NCI-H1694 treated with DMSO at 0.1 percent for 48 hours (cell line): ENCODE measurements around the gene NID1.
"Not testable (repeated sequence)": the region's sequence is repeated elsewhere in the genome, so short reads cannot be mapped to it uniquely, and the experiment has no call there.

Experiments used
- DNase-seq: peaks from one replicate; lab custom pipeline; 2025; lab: John Stamatoyannopoulos, UW

The NID1 gene

DNA sequence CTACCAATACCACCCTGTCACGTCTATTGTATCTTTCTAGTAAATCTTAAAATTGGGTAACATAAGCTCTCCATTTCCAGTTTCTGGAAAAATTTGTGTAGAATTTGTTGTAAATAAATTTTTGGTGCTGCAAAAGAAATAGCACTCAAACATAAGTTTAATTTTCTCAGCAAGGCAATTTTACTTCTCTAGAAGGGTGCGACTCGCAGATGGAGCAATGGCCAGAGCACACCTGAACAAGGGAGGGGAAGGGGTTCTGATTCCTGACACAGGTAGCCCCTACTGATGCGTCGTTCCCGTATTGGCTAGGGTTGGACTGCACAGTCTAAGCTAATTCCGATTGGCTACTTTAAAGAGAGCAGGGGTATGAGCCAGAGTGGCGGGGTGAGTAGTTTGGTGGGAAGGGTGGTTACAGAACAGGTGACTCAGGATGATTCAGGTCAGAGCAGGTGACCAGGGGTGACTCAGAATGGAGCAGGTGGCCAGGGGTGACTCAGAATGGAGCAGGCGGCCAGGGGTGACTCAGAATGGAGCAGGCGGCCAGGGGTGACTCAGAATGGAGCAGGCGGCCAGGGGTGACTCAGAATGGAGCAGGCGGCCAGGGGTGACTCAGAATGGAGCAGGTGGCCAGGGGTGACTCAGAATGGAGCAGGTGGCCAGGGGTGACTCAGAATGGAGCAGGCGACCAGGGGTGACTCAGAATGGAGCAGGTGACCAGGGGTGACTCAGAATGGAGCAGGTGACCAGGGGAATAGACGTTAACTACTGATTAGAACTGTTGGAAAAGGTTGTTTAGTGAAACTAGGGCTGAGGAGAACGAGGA is 32.0 kb upstream of the NID1 start:
- not testable (repeated sequence) for DNase-seq

DNA sequence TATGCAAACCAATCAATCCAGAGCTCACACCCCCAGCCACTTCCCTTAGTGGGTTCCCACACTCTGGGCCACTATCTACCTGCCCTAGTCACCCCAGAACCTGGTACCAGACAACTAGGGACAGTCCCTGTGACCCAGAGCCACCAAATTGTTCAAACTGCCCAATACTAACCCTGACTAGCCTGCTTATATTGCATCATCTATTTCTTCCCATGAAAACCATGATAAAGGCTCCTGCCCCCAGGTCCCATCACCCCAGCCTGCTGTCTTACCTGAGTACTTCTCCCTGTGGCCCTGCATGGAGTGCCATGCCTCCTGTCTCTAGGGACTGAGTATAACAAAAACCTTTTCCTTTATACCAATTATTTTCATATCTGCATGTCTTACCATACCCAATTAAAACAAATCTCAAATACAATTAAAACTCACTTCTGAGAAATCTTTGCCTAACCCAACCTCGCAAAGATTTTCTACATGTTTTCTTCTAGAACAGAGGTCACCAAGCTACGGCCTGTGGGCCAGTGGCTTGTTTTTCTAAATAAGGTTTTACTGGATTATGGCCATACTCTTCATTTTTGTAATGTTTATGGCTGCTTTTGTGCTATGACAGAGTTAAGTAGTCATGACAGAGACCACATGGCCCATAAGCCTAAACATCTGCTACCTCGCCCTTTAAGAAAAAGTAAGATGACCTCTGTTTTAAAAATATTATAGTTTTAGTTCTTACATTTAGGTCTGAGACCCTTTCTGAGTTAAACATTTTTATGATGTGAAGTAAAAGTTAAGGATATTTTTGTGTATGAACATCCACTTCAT is 31.0 kb upstream of the NID1 start:
- DNase-seq = no peak

DNA sequence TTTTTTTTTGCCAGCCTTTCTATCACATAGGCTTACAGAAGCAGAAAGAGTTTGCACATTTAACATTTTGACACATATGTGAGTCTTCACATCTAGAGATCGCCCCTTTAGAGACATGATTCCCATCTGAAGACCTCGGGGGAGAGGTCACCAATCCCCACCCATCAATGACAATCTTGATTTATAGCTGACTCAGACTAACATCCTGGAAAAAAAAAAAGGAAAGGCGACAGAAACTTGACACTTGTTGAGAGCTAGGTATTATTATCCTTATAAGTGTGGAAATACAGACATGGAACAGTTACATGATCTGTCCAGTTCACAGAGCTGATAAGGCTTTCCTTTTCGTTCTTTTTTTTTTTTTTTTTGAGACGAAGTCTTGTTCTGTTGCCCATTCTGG is 28.0 kb upstream of the NID1 start:
- DNase-seq = no peak

DNA sequence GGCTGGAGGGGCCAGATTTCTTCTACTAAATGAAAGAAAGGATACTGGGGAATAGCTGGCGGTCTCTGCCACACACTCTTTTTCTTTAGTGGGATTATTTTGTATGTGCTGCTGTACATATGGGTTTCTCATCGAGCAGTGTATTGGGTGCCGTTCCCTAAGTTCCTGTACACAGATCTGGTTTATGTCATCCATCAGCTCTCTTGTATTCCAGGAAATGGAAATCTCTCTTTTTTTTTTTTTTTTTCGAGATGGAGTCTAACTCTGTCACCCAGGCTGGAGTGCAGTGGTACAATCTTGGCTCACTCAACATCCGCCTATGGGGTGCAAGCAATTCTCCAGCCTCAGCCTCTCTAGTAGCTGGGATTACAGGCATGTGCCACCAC is 27.0 kb upstream of the NID1 start:
- no peak for DNase-seq

DNA sequence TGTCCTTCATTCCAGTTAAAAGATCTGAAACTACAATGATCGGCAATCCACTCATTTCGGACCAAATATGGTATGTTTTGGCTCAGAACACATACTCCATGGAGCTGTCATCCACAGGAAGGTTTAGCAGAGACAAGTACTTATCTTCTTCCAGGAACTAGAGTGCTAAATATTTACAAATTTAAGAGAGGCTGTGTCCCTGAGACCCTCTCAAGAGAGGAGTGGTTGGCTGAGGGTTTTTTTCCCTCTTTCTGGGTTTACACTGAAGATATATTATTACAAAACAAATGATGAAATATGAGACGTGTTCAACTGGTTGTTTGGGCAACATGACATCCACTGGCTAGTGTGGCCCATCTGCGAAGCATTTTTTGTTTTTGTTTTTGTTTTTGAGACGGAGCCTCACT is 25.9 kb upstream of the NID1 start:
- DNase-seq = no peak

DNA sequence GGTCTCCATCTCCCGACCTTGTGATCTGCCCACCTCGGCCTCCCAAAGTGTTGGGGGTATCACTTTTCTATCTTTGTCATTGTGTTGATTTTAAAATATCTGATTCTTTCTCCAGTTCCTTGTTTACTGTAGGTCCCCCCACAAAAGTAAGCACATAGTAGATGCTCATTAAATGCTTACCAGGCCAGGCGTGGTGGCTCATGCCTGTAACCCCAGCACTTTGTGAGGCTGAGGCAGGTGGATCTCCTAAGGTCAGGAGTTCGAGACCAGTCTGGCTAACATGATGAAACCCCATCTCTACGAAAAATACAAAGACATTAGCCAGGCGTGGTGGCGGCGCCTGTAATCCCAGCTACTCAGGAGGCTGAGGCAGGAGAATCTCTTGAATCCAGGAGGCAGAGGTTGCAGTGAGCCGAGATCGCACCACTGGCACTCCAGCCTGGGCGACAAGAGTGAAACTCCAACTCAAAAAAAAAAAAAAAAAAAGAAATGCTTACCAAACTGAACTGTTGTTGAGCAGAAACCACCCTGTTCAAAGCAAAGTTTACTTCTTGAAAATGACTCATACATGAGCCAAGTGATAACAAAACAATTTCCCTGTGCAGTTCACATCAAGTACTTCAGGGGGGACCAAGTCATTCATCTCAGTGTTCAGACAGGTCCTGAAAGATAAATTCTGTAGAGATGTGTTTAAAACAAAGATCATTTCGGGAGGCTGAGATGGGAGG is 24.3 kb upstream of the NID1 start:
- no peak for DNase-seq

DNA sequence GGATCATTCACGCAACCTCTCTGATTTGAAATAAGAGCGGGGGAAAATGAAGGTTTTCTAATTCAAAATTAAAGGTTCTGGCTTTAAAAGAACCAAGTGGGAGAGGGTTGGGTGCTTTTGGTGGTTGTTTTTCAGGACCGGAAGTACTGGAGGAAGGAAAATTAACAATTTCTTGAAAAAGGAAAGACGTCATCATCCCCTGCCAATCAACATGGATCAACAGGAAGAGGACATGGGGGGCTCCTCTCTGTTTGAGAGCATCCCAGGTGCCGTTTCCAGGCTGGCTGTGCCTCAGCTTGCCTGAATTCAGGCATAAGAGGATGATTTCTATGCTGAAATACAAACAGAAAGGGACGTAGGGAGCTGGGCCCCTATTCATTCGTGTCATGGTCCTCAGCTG is 21.6 kb upstream of the NID1 start:
- no peak for DNase-seq

DNA sequence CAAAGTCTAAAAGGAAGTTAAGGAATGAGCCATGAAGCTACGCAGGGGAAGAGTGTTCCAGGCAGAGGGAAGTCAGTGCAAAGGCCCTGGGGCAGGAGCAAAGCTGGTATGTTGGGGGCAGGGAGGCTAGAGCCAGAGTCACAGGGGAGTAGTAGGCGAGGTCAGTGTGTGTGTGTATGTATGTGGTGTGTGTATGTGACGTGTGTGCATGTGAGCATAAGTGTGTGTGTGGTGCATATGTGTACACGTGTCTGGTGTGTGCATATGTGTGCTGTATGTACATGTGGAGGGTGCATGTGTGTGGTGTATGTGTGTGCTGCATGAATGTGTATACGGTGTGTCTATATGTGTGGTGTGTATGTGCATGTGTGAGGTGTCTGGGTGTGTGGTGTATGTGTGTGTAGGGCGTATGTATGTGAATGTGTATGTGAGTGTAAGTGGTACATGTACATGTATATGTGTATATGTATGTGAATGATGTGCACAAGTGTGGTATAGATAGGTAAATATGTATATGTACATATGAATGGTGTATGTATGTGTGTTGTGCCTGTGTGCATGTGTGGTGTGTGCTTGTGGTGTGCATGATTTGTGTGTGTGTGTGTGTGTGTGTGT is 20.8 kb upstream of the NID1 start:
- no peak for DNase-seq

DNA sequence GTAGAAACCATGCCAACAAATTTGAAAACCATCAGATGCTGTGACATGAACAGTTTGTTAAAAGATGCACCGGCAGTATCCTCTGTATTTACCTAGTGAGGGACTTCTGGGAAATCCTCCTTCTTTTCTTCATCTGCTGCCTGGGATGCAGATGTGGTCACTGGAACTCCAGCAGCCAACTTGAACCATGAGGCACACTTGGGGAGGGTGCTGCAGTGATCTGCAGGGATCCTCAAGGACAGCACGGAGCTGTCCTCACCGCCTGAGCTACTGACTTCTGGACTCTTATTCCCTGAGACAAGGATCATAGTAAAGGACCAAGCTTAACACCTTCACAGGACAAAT is 19.5 kb upstream of the NID1 start:
- DNase-seq = no peak

DNA sequence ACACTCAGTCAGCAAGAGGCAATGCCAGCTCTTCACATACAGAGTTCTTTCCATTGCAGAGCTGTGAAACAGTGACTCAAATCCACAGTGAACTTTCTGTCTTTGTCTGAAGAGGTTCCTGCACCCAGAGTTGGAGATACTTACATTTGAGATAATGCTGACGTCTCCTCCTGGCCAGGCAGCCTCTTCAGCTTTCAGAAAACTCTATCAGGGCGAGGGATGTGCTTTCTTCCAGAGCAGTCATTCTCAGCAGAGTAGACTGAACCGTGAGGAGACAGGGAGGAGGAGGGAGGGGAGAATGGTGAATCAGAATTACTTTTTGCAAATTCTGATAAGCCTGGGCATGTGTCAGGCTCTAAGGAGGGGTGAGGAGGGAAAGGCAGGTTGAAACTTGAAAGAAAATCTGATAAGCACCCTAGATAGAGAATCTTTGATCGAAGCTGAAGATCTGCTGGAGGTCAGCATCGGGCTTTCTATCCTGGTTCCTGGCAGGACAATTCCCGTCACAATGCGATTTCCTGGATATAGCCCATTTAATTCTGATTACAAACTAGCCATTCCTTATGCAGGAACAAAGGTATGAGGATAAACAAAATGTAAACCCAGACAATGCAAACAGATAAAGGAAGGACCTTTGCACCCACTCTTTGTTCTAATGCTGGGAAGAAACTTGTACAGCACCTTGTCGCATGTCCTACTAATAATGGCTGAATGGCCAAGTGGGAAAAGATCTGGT is 18.9 kb upstream of the NID1 start:
- DNase-seq = no peak

DNA sequence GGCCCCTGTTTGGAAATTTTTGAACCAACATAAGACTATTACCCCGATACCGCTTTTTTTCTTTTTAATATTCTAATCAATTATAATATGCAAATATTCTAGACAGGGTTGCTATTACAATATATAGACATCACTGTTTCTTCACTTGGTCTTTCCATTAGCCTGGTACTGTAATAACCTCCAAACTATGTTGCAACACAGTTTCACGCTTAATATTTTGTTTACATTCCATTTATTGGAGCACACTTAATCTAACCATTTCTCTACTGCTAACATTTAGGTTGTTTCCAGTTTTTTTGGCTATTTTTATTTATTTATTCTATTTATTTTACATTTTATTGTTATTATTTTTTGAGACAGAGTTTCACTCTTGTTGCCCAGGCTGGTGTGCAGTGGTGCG is 17.6 kb upstream of the NID1 start:
- no peak for DNase-seq

DNA sequence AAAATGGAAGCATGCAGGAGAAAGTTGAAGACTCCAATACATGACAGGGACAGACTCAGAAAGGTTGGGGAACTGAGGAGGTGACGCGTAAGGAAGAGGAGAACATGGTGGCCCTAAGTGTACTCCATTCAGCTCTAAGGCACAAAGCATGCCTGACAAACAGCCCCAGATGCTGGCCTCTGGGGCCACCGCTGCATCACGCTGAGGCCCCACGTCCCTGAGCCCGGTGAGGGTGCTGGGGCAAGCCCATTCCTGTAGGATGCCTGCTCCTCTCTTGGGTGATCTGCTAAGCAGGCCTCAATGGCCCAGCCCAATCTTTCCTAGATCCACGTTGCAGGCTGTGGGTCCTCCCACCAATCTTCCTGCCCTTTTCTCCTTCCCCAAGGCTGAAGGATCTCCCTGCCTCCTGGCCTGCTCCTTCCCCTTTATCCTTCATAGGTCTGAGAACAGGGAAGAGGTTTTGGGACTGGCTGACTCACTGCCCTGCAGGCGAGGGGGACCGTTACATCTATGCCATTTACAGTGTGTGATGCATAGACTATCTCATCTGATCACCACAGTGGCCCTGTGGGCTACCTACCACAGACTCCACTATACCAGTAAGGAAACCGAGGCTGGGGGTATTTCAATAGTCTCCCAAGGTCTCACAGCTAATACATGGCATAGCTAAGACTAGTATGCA is 16.8 kb upstream of the NID1 start:
- DNase-seq = no peak

DNA sequence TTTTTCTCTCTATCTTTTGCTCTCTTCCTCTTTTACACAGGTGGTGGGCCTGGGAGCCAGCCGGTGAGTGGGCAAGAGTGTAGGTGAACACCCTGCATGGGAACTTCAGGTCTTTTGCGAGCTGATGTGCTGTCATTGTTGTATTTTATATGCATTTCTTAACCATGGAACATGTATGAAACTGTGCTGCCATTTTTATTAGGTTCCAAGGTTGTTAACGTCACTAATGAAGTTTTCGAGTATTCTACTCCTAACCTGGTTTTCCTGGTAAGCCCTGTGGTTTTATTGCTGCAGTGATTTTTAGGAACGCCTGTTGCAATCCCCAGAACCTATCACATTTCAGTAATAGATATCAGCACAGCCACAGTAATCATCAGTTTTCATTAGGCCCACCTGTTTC is 14.8 kb upstream of the NID1 start:
- no peak for DNase-seq

DNA sequence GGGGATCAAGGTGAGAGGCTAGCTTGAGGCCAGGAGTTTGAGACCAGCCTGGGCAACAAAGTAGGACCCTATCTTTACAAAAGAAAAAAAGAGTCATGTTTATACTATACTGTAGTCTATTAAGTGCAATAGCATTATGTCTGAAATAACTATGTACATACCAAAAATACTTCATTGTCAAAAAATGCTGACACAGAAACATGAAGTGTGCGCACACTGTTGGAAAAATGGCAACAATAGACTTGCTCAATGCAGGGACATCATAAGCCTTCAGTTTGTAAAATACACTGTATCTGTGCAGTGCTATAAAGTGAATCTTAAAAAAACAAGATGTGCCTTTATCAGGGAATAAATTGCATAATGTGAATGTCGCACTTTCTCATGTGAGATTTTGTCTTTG is 14.1 kb upstream of the NID1 start:
- DNase-seq = no peak

DNA sequence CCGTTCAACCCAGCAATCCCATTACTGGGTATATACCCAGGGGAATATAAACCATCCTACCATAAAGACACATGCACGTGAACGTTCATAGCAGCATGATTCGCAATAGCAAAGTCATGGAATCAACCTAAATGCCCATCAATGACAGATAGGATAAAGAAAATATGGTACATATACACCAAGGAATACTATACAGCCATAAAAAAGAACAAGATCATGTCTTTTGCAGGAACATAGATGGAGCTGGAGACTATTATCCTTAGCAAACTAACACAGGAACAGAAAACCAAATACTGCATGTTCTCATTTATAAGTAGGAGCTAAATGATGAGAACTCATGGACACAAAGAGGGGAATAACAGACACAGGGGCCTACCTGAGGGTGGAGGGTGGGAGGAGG is 13.2 kb upstream of the NID1 start:
- DNase-seq = not testable (repeated sequence)

DNA sequence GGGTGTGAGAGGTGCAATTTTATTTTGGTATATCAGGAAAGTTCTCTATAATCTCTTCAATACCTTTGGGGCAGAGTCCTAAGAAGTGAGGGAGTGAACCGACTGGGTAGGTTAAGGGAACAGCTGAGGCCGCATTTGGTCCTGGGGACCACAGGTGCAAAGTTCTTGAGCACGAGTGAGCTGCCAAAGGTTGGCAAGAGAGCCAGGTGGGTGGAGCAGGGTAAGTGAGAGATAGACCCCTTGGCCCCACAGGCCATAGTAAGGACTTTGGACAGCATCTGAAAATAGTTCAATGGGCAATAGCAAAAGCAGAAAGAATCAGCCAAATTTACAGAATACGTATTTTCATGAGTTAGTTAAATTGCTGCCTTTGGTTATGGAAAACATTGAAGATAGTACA is 11.0 kb upstream of the NID1 start:
- no peak for DNase-seq

DNA sequence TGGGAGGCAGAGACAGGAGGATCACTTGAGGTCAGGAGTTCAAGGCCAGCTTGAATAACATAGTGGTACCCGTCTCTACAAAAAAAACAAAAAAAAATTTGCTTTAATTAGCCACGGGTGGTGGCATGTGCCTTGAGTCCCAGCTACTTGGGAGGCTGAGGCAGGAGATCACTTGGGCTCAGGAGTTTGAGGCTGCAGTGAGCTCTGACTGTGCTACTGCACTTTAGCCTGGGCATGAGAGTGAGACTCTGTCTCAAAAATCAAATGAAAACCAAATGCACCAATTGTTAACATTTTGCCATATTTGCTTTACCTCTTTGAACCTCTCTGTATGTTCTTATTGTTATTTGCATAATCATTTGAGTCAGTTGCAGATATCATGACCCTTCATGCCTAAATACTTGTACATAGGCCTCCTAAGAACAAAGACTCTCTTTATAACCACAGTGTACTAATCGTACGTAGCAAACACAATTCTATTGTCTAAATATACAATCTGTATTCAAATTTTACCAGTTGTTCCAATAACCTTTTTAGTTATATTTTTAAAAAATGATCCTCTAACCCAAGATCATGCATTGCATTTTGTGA is 8.5 kb upstream of the NID1 start:
- no peak for DNase-seq

DNA sequence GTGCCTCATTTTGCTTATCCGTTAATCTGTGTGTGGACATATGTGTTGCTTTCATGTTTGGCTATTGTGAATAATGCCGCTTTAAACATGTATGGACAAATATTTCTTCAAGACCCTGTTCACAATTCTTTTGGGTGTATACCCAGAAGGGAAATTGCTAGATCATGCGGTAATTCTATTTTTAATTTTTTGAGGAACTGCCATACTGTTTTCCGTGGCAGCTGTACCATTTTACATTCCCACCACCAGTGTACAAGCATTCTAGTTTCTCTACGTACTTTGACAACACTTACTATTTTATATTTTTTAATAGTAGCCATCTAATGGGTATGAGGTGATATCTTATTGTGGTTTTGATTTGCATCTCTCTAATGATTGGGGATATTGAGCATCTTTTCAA is 7.1 kb upstream of the NID1 start:
- no peak for DNase-seq

DNA sequence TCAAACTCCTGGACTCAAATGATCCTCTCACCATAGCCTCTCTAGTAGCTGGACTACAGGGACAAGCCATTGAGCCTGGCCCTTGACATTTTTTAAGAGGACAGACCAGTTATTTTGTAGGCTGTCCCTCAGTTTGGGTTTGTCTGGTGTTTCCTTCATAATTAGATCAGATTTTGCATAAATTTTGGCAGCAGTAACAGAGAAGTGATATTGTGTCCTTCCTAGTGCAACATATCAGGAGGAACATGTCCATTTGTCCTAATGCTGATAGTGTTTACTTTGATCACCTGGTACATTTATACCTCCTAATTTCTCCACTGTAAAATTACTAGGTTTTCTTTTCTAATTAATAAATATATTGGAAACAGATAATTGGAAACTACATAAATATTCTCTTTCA is 5.9 kb upstream of the NID1 start:
- no peak for DNase-seq

DNA sequence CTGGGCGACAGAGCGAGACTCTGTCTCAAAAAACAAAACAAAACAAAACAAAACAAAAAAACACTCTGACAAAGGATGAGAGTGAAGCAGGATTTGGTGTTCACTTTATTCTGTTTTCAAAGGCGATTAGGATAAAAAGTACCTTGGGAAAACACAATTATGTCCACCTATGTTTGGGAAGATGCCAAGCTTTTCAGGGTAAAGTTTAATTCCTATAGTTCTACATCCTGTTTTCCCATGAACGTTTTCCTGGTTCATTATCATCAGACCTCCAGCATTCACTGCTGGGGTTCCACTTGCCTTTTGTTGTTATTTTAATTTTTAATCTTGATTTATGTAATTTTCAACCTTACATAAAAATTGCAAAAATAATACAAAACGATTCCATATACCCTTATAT is 4.9 kb upstream of the NID1 start:
- DNase-seq = no peak
